GM12864 (cell line): ENCODE results near the gene CSH2.
A peak's percentile ranks its signal among the peaks of the same experiment; 100 is the strongest.
"Not testable (repeated sequence)": the region's sequence is repeated elsewhere in the genome, so short reads cannot be mapped to it uniquely, and the experiment has no call there.

Experiments
- DNase-seq: peaks from one replicate; pipeline ENCODE4 v3.0.0-alpha.2; 2011; ENCODE audit warnings: low read depth
- H3K4me3 ChIP-seq: 2 replicates; pipeline ENCODE4 v1.5.1; 2011; ENCODE audit warnings: mild to moderate bottlenecking, low read depth, low read length, control low read depth
- TF ChIP-seq, protein P1 (sequence below): IDR thresholded peaks from 2 replicates; pipeline ENCODE4 v1.5.1; 2011; ENCODE audit warnings: low read depth, mild to moderate bottlenecking, moderate library complexity, low read length, control low read depth, inconsistent platforms; ENCODE audit errors: missing control alignments

CSH2 gene

DNA sequence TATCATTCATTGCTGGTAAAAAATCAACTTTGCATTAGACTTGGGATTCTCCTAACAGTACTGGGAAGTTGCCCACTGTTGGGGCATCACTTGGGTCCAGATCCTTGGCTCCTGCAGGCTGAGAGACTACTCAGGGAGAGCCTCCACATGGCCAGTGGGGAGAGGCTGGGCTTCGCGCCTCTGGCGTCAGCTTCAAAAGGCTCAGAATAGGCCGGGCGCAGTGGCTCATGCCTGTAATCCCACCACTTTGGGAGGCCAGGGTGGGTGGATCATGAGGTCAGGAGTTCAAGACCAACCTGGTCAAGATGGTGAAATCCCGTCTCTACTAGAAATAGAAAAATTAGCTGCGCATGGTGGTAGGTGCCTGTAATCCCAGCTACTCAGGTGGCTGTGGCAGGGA, 41.0 kb upstream of the CSH2 start:
- TF ChIP-seq, protein P1, sequence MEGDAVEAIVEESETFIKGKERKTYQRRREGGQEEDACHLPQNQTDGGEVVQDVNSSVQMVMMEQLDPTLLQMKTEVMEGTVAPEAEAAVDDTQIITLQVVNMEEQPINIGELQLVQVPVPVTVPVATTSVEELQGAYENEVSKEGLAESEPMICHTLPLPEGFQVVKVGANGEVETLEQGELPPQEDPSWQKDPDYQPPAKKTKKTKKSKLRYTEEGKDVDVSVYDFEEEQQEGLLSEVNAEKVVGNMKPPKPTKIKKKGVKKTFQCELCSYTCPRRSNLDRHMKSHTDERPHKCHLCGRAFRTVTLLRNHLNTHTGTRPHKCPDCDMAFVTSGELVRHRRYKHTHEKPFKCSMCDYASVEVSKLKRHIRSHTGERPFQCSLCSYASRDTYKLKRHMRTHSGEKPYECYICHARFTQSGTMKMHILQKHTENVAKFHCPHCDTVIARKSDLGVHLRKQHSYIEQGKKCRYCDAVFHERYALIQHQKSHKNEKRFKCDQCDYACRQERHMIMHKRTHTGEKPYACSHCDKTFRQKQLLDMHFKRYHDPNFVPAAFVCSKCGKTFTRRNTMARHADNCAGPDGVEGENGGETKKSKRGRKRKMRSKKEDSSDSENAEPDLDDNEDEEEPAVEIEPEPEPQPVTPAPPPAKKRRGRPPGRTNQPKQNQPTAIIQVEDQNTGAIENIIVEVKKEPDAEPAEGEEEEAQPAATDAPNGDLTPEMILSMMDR: no peak

GRCh38 chr17:63911657-63912100, 38.2 kb upstream of the CSH2 start:
- no peak for DNase-seq
- H3K4me3 ChIP-seq: no peak overlapping the region
- TF ChIP-seq, protein P1: peak; percentile 72

More for the DNA sequence above, 41.0 kb upstream of the CSH2 start:
- DNase-seq: no peak
- H3K4me3 ChIP-seq: no peak overlapping the region

- no peak within 1 kb of the TSS for H3K4me3 ChIP-seq
- DNase-seq: no peak
- TF ChIP-seq, protein P1: no peak
Measured at GRCh38 chr17:63911041-63911635, 37.7 kb upstream of the CSH2 start, which contains the start of gene CSHL1. TSS of gene CSHL1 (minus strand) at chr17:63911258. CDS start at chr17:63911196, 62 bp downstream.

GRCh38 chr17:63910096-63910495, 36.6 kb upstream of the CSH2 start:
- TF ChIP-seq, protein P1: no peak
- DNase-seq: no peak
- H3K4me3 ChIP-seq: no peak overlapping the region

- not testable (repeated sequence) for H3K4me3 ChIP-seq, DNase-seq
Measured at GRCh38 chr17:63909586-63909985, 36.1 kb upstream of the CSH2 start.

- DNase-seq, H3K4me3 ChIP-seq: not testable (repeated sequence)
- TF ChIP-seq, protein P1: peak; percentile 30
Measured at GRCh38 chr17:63907161-63907778, 33.8 kb upstream of the CSH2 start.

GRCh38 chr17:63904796-63905195, 31.3 kb upstream of the CSH2 start:
- DNase-seq, H3K4me3 ChIP-seq: not testable (repeated sequence)

DNA sequence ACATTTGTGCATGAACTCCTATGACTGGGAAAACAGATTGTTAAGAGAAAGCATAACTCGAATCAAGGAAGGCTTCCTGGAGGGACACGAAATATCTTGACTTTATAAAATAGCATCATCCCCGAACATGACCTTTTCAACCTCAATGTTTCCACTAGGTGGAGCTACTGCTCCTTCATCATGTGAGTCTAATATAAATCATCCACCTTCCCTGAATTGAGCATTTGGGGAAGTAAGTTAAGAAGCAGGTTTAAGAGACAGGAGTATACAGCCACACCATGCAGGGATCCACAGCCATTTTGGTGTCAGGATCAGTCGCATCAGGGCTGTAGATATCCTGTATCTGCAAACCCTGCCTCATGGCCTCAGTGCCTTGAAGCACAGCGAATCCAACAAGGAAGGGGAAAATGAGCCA, 30.3 kb upstream of the CSH2 start:
- H3K4me3 ChIP-seq, DNase-seq: not testable (repeated sequence)
- TF ChIP-seq, protein P1: peak; percentile 17

GRCh38 chr17:63901971-63902370, 28.5 kb upstream of the CSH2 start:
- not testable (repeated sequence) for DNase-seq, H3K4me3 ChIP-seq

- DNase-seq, H3K4me3 ChIP-seq: not testable (repeated sequence)
Measured at GRCh38 chr17:63898899-63899798, 25.7 kb upstream of the CSH2 start.
